ENCODE measurements around the gene RILPL1. TPM values are rescaled to one million over a fixed set of nuclear protein-coding genes. Genes with fewer than 3 reads are reported as not detected.

Gene RILPL1
- total and polyA plus RNA-seq, 9 of the 15 experiments (the other 6 are each of a cell fraction or from before 2014, with no cell fraction given): 0.25 to 10.6 (median 8.6) TPM

GRCh38 chr12:123532808-123533649, 490 bp downstream of the RILPL1 start (continued):
- TF ChIP-seq ZNF592 (IDR thresholded peaks at IDR 0.05) (peak; percentile 73), SRF (CRISPR knock-in tag; IDR thresholded peaks at IDR 0.05) (no peak), MCM3 (IDR thresholded peaks at IDR 0.05) (no peak), AFF1 (IDR thresholded peaks at IDR 0.05; ENCODE audit: low read depth in 1 of 2, partially characterized antibody in 2 of 2) (no peak), ZSCAN29 (IDR thresholded peaks at IDR 0.05) (no peak), IRF9 (tag; IDR thresholded peaks at IDR 0.05) (no peak), MEIS2 (IDR thresholded peaks at IDR 0.05; ENCODE audit: partially characterized antibody) (no peak), GTF3C2 (IDR thresholded peaks at IDR 0.05; ENCODE audit: borderline replicate concordance, extremely low read depth, insufficient read length) (no peak), XRCC5 (IDR thresholded peaks at IDR 0.05; ENCODE audit: low read depth, low read length) (no peak), DDX20 (tag; IDR thresholded peaks at IDR 0.05; ENCODE audit: low read depth) (no peak), NFE2L1 (tag; IDR thresholded peaks at IDR 0.05; ENCODE audit: borderline replicate concordance, low read depth) (no peak), YY1 (IDR thresholded peaks at IDR 0.05; ENCODE audit: borderline replicate concordance in 1 of 3, control insufficient read depth in 1 of 3, extremely low read depth in 1 of 3, insufficient read depth in 3 of 3, insufficient read length in 1 of 3, insufficient replicate concordance in 2 of 3, low read depth in 1 of 3, low read length in 2 of 3) (peak in 1 of 3 experiments; percentile 72)

All from K562 (cell line).